NCI-H1436 (cell line): ENCODE data around the gene CYB561.

Source experiments
- DNase-seq: peaks from one replicate; lab custom pipeline; 2025; lab: John Stamatoyannopoulos, UW

CYB561 gene

GRCh38 chr17:63433746-63434591, 12.1 kb downstream of the CYB561 start:
- no peak for DNase-seq

DNA sequence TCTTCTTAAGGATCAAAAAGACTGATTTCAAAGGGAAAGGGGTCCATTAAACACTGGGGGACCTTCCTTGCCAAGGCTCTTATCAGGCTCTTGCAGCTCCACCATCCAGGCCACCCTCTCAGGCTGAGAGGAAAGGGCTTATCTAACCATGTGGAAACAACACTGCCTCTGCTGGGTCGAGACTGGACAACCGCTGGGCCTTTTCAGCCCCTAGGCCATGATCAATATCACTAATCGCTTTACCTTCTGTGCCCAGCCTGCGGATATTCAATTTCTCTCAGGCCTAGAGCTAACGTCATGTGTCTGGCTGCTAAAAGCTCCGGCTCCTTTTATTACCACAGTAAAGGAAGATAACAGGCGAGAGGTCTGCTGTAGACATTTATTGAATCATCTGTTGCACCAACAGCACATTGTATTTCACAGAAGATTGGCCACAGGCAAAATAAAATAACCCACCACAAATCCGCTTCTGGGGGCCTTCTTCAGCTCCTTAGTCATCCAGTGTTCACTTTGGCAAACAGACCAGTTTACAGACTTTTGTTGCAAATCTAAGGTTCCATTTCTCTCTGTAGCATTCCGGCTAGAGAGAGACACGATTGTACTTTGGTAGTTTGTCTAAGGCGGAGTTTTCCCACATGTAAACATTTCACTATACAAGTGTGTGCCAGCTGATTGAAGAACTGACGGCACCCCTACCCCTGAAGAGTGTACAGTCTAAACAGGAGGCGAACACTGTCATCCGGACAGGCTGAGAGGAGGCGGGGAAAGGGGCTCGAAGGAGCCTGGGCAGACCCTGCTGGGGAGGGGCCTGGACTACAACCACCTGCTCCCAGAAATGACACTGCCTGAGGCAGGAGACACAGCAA, 13.9 kb downstream of the CYB561 start:
- DNase-seq = no peak

DNA sequence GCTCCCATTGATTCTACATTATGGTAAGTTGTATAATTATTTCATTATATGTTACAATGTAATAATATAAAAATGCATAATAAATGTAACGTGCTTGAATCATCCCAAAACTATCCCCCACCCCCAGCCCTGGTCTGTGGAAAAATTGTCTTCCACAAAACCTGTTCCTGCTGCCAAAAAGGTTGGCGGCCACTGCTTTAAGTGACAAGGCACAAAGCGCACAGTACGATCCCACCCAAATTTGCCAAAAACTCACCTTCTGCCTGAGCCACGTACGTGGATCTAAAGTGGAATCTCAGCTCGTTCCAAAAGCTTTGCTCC, 14.5 kb downstream of the CYB561 start:
- no peak for DNase-seq

DNA sequence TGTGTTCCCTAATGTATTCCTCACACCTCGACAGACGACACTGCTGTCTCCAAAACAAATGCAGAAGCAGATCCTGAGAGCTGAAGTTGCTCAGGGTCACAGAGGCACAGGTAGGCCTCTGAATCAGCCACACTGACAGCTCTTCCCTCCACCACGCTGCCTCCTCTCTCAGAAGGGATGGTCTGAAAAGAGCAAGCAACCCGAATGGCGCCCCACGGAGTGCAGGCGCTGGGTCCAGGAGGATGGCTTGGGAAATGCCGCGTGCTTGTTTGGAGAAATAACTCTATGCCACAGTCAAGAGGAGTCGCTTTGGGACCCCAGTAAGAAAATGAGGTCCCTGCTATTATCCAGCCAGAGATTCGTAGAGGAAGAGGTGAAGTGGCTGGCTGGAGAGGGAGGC, 15.9 kb downstream of the CYB561 start:
- DNase-seq = no peak

GRCh38 chr17:63429766-63430165, 16.3 kb downstream of the CYB561 start:
- no peak for DNase-seq

GRCh38 chr17:63426917-63427308, 19.2 kb downstream of the CYB561 start:
- no peak for DNase-seq

- DNase-seq = no peak
Observed at GRCh38 chr17:63426041-63426916, 19.8 kb downstream of the CYB561 start.

DNA sequence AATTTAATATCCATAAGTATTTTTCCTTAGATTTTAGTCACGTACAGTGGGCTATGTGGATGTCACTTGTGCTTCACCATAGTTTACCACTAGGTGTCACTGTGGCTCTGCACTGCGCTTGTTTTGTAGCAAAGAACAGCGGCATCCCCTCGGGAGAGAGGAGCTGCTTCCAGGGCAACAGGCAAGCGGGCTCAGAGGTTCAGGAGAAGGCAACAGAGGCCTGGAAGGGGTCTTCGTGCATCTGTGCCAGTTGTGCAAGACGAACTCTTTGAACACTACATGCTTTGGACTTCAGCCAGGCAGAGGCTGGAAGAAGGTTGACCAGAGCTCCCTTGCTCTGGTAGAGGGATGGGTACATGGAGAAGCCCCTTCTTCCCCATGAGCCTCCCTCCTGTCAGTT, 20.6 kb downstream of the CYB561 start:
- peak; percentile 93 for DNase-seq

DNA sequence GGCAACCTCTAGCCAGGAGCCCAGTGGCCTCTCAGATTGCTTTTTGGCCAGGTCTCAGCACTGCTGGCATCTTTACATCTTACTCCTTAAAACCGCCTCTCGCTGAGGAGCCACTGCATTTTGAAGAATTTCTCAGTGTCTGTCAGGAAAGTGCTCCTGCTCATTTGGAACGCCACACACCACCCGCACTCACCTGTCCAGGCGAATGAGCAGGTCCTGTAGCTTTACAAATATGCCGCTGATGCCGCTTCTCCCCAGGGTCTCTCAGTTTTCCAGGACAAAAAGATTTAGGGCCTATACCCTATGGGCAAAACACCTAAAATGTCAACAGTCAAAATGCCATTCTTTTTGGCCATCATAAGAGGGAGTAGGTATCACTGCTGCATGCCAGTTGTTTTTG, 22.1 kb downstream of the CYB561 start:
- DNase-seq = no peak

GRCh38 chr17:63423251-63423950, 22.7 kb downstream of the CYB561 start:
- DNase-seq = no peak

DNA sequence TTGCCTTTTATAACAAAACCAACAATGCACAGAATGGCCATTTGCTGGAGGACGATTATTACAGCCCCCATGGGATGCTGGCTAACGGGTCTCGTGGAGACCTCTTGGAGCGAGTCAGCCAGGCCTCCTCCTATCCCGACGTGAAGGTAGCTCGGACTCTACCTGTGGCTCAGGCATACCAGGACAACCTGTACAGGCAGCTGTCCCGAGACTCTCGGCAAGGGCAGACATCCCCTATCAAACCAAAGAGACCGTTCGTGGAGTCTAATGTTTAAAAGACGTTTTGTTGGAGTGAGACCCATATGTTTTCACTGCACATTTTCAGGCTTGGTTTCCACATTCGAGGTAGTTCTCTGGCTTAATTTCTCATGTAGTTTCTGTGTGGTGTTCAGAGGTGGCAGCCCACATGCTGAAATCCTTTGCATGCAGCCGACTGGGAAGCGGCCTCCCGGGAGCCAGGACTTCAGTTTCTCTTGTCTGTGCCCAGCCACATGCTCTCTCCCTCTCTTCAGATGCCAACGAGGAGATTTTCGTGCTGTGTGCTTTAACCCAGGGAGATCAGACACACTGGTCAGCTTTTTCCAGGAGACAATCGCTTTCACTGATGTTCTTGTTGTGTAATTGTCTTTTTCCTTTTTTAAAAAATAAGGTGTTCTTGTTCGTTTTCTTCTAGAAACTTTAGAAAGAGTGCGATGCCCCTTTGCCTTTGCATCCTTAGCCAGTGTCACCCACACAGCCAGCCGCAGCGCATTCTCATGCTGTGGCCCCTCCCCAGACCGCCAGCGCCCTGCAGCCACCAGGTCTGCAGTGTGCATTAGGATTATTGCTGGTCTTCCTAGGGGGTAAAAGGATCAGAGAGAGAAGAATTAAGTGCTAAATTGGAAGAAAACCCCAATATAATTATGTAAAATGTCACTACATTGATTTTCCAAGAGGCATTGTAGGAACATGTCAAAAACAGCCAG, 24.1 kb downstream of the CYB561 start:
- no peak for DNase-seq

- DNase-seq = no peak
Observed at GRCh38 chr17:63420868-63421680, 25.0 kb downstream of the CYB561 start.

DNA sequence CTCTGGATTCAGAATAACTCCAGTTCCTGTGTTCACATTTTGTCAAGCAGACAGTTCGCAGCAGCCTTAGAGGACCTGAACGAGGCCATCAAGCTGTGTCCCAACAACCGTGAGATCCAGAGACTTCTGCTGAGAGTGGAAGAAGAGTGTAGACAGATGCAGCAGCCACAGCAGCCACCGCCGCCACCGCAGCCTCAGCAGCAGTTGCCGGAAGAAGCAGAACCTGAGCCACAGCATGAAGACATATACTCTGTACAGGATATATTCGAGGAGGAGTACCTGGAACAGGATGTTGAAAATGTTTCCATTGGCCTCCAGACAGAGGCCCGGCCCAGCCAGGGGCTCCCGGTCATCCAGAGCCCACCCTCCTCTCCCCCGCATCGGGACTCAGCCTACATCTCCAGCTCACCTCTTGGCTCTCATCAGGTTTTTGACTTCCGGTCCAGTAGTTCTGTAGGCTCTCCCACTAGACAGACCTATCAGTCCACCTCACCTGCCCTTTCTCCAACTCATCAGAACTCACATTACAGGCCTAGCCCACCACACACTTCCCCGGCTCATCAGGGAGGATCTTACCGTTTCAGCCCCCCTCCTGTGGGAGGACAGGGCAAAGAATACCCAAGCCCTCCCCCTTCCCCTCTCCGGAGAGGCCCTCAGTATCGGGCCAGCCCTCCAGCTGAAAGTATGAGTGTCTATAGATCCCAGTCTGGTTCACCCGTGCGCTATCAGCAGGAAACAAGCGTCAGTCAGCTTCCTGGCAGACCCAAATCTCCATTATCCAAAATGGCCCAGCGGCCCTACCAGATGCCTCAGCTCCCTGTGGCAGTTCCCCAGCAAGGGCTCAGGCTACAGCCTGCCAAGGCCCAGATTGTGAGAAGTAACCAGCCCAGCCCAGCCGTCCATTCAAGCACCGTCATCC, 25.9 kb downstream of the CYB561 start:
- no peak for DNase-seq

DNA sequence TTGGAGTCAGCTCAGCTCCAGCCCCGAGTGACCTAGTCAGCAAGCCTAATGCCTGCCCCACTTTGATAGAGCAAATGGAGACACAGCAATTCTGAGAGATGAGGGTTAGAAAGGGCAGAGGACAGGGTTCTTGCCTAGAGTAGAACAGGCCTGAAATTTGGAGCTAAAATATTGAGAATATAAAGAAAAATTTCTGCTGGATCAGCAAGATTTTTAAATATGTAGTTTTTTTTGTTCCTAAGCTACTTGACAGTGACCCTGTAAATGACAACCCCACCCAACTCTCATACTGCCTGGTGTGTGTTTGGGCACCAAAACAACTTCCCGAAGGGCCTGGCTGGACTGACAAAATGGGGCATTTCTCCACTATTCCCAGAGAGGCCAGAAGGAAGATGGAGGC, 26.7 kb downstream of the CYB561 start:
- no peak for DNase-seq

DNA sequence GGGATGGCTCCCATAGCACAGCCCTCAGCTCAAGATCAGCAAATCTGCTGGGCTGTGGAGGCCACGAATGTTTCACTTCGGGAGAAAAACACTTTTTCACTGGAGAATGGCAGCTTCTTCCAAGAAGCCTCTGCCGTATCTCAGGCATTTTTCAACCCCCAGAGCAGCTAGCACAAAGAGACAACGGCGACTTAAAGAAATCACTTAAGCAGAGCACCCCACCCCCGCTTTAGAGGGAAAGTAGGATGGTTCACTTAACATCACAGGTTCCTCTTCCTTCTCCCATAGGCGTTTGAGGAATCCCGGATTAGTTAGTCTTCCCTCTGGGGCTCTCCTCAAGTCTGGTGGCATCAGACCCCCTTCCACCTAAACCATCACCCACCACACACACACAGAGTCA, 27.6 kb downstream of the CYB561 start:
- DNase-seq = no peak

DNA sequence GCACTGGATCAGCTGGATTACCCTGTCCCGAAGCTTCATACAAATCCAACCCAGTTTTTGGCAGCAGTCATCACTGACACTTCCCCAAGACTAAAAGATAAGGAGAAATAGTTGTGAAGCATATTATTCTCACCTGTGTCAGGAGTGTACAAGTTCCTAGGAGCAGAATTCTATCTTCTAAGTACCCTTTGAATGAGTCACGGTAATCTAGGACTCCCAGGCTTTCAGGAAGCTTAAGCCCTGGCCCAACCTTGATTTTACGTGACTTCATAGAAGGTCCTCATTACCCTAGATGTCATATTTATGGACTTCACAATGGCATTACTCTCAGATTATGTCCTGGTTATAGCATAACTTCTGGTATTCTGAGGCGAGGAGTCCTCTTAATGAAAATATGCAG, 31.9 kb downstream of the CYB561 start:
- no peak for DNase-seq

- DNase-seq = no peak
Observed at GRCh38 chr17:63413128-63413527, 33.0 kb downstream of the CYB561 start.

DNA sequence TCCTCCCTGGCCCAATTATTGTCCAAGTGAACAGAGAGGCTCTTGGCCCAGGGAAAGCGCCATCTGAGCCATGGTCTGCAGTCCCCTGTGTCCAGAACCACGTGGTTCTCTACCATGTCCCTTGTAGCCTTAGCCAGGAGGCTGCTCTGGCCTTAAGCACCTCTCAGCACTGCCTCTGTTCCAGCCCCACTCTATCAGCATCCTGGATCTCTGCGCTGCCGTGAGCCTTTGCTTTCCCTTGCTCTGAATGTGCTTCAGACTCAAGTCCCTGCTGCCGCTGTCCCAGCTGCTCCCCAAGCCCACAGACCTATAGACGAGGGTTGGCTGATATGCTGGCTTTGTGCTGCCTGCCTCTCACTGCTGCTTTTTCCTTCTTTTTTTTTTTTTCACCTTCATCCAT, 33.9 kb downstream of the CYB561 start:
- DNase-seq = no peak
